Frontal cortex (tissue), 4 donors: Measurements from ENCODE around the gene ZNF124. TPM values are rescaled to one million over a fixed set of nuclear protein-coding genes. Genes with fewer than 3 reads are reported as not detected.
"Not testable (repeated sequence)": the region's sequence is repeated elsewhere in the genome, so short reads cannot be mapped to it uniquely, and the experiment has no call there.

ENCODE experiments used
- DNase-seq, 2 donors: peaks; one replicate each; pipeline ENCODE4 v3.0.0; 2012; ENCODE audit warnings: low spot score in 2 of 2
- FAIRE-seq: peaks from 2 replicates; lab custom pipeline; 2012; peaks lifted over from hg19 to GRCh38; lab: Jason Lieb, UNC
- total RNA-seq: library from RNA; depleted of rRNA; stranded (reverse); fragments of >200 nt; gene quantifications from one replicate; pipeline ENCODE4 v1.2.3, GENCODE V29; 2014
- donor health status: control.
- donor health status: control.
- donor health status: control.

The ZNF124 gene
- total RNA-seq, 1 donor from 2014 or later = 671 TPM

DNA sequence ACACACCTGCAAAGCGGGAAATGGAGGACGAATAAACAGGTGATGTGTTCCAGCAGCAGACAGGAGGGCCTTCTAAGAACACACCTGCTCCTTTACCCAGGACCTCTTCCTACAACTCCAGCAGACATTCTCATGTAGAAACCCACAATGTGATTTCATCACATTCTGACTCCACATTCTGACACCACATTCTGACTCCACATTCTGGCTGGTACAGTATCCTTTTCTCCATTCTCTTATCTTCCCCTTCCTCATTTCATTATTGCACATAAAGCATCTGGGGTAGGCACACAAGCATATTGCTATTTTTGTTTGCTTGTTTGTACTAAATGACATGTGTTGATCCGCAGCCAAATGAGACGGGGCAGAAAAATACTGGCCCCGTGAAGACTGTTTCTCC, 3.6 kb upstream of the ZNF124 start:
- DNase-seq = no peak
- FAIRE-seq = no peak

GRCh38 chr1:247173431-247173830, 1.6 kb upstream of the ZNF124 start:
- FAIRE-seq (no peak), DNase-seq (no peak)

GRCh38 chr1:247172996-247173395, 1.2 kb upstream of the ZNF124 start:
- DNase-seq (no peak), FAIRE-seq (no peak)

GRCh38 chr1:247171443-247171842, 377 bp downstream of the ZNF124 start:
- FAIRE-seq = not testable (repeated sequence)

DNA sequence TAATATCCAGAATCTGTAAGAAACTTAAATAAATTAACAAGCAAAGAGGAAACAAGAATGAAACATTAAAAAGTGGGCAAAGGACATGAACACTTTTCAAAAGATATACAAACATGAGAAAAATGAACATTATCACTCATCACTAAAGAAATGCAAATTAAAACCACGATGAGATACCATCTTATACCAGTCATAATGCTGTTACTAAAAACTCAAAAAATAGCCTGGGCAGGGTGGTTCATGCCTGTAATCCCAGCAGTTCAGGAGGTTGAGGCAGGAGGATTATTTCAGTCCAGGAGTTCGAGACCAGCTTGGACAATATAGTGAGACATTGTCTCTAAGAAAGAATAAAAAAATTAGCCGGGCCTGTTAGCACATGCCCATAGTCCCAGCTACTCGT, 6.1 kb downstream of the ZNF124 start:
- DNase-seq (no peak), FAIRE-seq (no peak)

More at GRCh38 chr1:247171443-247171842, 377 bp downstream of the ZNF124 start:
- not testable (repeated sequence) for DNase-seq

- DNase-seq (no peak), FAIRE-seq (no peak)
These were observed 7.1 kb downstream of the ZNF124 start for GRCh38 chr1:247164694-247165093.

DNA sequence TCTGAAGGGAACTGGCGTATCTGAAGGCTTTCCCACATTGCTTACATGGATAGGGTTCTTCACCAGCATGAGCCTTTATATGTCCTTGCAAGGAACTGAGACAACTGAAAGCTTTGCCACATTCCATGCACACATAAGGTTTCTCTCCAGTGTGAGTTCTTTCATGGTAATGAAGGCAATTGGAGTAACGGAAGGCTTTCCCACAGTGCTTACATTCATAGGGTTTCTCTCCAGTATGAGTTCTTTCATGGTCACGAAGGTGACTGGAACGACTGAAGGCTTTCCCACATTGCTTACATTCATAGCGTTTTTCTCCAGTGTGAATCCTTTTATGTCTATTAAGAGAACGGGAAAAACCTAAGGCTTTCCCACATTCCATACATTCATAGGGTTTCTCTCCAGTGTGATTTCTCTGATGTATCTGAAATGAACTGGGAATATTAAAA, 15.0 kb downstream of the ZNF124 start:
- FAIRE-seq (no peak), DNase-seq (no peak)

DNA sequence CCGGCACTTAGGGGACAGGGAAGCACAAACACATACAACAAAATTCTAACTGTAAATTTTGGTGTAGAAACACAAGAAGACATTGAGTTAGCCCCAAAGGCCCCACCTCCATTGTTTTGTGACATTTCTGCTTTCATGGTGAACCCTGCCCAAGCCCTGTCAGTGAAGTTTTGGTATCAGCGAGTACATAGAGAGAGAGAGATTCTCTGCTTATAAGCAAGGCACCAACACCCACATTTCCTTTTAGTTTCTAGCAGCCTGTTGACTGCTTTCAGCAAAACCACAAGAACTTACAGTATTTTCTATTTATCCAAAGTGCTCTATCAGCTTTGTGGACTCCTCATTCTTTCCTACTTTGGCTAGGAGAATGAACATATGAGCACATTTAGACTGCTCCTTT, 24.0 kb downstream of the ZNF124 start:
- FAIRE-seq (no peak), DNase-seq (no peak)

DNA sequence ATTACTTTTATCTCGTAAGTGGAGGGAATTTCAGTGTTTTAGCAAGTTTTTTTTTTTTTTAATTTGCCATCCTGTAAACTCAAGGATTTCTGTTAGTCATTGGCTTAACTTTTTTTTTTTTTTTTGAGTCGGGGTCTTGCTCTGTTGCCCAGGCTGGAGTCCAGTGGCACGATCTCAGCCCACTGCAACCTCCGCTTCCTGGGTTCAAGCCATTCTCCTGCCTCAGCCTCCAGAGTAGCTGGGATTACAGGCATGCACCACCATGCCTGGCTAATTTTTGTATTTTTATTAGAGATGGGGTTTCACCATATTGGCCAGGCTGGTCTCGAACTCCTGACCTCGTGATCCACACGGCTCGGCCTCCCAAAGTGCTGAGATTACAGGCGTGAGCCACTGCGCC, 24.7 kb downstream of the ZNF124 start:
- DNase-seq, FAIRE-seq: not testable (repeated sequence)

- FAIRE-seq (no peak), DNase-seq (no peak)
These were observed 25.1 kb downstream of the ZNF124 start for GRCh38 chr1:247146671-247147070.

DNA sequence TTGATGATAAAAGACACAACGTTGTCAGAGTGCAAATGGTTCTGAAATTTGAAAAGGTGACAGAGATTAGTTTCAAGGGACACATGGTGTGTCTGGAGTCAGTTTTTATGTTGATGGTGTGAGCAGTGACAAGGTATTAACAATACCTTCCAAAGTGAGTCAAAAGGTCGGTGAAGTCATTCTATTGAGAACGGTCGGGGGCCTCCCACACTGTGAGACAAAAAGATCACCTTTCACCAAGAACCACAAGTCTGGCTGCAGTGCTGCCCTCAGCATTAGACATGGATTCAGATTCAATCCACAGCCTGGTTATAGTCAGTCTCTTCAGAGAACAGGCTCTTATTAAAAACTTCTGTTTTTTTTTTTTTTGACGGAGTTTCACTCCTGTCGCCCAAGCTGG, 26.5 kb downstream of the ZNF124 start:
- FAIRE-seq = no peak
- DNase-seq = no peak

DNA sequence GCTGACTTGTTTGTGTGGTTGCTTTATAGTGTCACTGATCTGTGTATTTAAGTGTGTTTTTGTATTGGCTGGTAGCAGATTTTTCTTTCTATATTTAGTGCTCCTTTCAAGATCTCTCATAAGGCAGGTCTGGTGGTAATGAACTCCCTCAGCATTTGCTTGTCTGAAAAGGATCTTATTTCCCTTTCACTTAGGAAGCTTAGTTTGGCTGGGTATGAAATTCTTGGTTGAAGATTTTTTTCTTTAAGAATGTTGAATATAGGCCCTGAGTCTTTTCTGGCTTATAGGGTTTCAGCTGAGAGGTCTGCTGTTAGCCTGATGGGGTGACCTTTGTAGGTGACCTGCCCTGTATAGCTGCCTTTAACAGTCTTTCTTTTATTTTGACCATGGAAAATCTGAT, 32.3 kb downstream of the ZNF124 start:
- DNase-seq, FAIRE-seq: not testable (repeated sequence)

DNA sequence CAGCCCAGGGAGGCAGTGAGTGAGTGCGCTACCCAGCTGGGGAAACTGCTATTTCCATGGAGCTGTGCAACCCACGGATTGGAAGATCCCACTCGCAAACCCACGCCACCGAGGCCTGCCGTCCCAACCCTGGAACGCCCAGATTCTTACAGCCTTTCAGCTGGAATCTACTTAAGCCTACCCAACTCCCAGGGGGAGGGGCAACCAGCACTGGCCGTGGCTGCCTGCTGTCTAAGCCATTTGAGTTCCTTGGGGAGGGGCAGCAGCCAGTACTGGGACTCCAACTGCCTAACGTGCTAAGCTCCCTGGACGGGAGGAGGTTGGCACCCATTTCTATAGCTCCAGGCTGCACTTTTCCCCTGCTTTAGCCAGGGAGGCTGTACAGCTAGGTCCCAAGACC, 40.6 kb downstream of the ZNF124 start:
- DNase-seq (no peak), FAIRE-seq (no peak)

- not testable (repeated sequence) for DNase-seq, FAIRE-seq
These were observed 44.1 kb downstream of the ZNF124 start for GRCh38 chr1:247127519-247128282.

DNA sequence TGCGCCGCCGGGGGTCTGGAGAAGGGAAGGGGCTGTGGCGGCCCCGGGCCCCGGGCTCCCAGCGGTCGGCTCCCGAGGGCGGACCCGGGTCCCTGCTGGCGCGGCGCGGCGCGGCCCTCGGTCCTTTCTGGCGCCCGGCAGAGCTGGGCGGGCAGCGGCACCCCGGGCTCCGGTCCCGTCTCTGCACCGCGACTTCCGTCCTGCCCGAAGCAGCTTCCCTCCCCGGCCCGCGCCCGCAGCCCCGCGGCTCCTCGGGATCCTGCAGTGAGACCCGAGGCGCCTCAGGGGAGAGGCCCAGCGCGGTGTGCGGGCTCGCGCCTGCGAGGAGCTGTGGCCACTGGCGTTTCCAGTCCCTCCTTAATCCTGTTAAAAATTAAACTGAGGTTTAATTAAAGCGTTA, 45.2 kb downstream of the ZNF124 start:
- not testable (repeated sequence) for FAIRE-seq, DNase-seq

- not testable (repeated sequence) for FAIRE-seq, DNase-seq
These were observed 45.7 kb downstream of the ZNF124 start for GRCh38 chr1:247126166-247126565.

DNA sequence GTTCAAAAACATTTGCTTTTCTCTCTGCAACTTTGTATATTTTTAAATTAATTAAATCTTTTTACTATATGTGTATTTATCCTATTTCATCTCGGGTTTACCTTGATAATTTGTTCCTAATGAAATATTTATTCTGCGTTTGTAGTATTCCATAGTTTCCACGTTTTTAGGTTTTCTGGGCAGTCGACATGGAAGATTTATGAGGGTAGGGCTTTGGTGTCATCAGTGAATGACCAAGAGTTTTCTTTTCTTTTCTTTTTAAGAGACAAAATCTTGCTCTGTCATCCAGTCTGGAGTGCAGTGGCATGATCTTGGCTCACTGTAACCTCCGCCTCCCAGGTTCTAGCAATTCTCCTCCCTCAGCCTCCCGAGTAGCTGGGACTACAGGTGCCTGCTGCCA, 50.4 kb downstream of the ZNF124 start:
- no peak for FAIRE-seq
- DNase-seq = no peak

GRCh38 chr1:247120408-247120668, 51.5 kb downstream of the ZNF124 start:
- not testable (repeated sequence) for FAIRE-seq, DNase-seq

- no peak for FAIRE-seq
- DNase-seq = no peak
These were observed 52.0 kb downstream of the ZNF124 start for GRCh38 chr1:247119600-247120407.

DNA sequence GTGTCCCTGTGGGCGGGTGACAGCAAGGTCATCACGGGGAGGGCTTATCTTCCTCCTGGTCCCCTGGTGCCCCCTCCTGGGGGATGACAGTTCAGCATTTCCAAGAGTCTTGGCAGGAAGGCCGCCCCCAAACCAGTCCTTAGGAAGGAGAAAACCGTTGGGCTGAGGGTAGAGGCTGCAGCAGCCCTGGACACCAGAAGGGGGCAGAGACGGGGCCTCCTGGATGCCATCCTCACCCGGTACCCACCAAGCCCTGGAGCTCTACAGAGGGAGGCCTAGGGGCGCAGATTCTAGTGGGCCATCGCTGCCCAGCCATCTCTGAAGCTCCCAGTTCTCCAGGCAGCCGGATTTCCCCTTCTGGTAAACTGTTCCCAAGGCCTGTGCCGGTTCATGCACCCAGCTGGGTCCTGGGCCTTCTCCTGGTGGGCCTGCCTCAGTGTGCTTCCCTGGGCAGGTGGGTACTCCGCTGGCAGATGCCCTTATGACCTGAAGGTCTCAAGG, 52.8 kb downstream of the ZNF124 start:
- FAIRE-seq (no peak), DNase-seq (no peak)

GRCh38 chr1:247115545-247115944, 56.3 kb downstream of the ZNF124 start:
- DNase-seq (no peak), FAIRE-seq (no peak)
